ENCODE results near the gene RDX. TPM values are rescaled to one million over a fixed set of nuclear protein-coding genes. Genes with fewer than 3 reads are reported as not detected.

Gene RDX
- total and polyA plus RNA-seq, 10 of the 15 experiments (the other 5 are each of a cell fraction or from before 2014, with no cell fraction given) = 24.6 to 62.2 (median 47.8) TPM

- TF ChIP-seq MAX (IDR thresholded peaks at IDR 0.05; ENCODE audit: low read depth, low read length) = 0 out of 2 replicates have a peak, but pooled peaks have one; percentile 14
- no peak for TF ChIP-seq USF1 (IDR thresholded peaks at IDR 0.05; ENCODE audit: borderline replicate concordance, extremely low read length, insufficient read depth, low read depth, low read length)
- TF ChIP-seq ZNF24 (IDR thresholded peaks at IDR 0.05) = peak; percentile 57; the same call in 1 of the 2 replicates
- no peak for TF ChIP-seq ELK1 (IDR thresholded peaks at IDR 0.05; ENCODE audit: low read depth, low read length)
- TF ChIP-seq ZBTB11 (CRISPR knock-in tag; IDR thresholded peaks at IDR 0.05) = no peak
- peak; percentile 20; the same call in 1 of the 2 replicates for TF ChIP-seq SPI1 (IDR thresholded peaks at IDR 0.05; ENCODE audit: borderline replicate concordance, insufficient read depth, low read depth, low read length)
- TF ChIP-seq BHLHE40 (IDR thresholded peaks at IDR 0.05; ENCODE audit: borderline replicate concordance in 1 of 2, low read depth in 2 of 2, low read length in 1 of 2) = peak in 1 of 2 experiments; percentile 79; a peak in 2 of 4 replicates
- peak; percentile 78; the same call in 1 of the 2 replicates for TF ChIP-seq ZNF207 (IDR thresholded peaks at IDR 0.05; ENCODE audit: borderline replicate concordance)
- 0 out of 2 replicates have a peak, but pooled peaks have one; percentile 34 for TF ChIP-seq POLR2AphosphoS2 (IDR thresholded peaks at IDR 0.05; ENCODE audit: low read depth, low read length)
- TF ChIP-seq ZNF592 (IDR thresholded peaks at IDR 0.05) = peak; percentile 56; the same call in 1 of the 2 replicates
- TF ChIP-seq RELA (IDR thresholded peaks at IDR 0.05; ENCODE audit: borderline replicate concordance, partially characterized antibody) = peak; percentile 34
- peak; percentile 37; the same call in 1 of the 2 replicates for TF ChIP-seq NR2C1 (IDR thresholded peaks at IDR 0.05)
- no peak for TF ChIP-seq SUPT20H (IDR thresholded peaks at IDR 0.05; ENCODE audit: borderline replicate concordance, control insufficient read depth, low read depth, low read length)
- peak; percentile 55; the same call in 1 of the 2 replicates for TF ChIP-seq CHD2 (IDR thresholded peaks at IDR 0.05; ENCODE audit: borderline replicate concordance, low read depth, low read length)
- no peak for TF ChIP-seq ZNF384 (IDR thresholded peaks at IDR 0.05; ENCODE audit: borderline replicate concordance, low read depth, low read length)
- peak; percentile 40 to 45; a peak in 2 of 4 replicates for TF ChIP-seq IKZF2 (IDR thresholded peaks at IDR 0.05)
- no peak for TF ChIP-seq CBX5 (IDR thresholded peaks at IDR 0.05; ENCODE audit: low read depth)
Measured at GRCh38 chr11:110296226-110297075, at the start of gene RDX (continued).
